DMS 273 (cell line): ENCODE measurements around the gene RHEBL1.

Experiments
- DNase-seq: peaks from one replicate; lab custom pipeline; 2025; ENCODE audit not compliant: unreplicated experiment; lab: John Stamatoyannopoulos, UW

RHEBL1 gene, protein sequence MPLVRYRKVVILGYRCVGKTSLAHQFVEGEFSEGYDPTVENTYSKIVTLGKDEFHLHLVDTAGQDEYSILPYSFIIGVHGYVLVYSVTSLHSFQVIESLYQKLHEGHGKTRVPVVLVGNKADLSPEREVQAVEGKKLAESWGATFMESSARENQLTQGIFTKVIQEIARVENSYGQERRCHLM

DNA sequence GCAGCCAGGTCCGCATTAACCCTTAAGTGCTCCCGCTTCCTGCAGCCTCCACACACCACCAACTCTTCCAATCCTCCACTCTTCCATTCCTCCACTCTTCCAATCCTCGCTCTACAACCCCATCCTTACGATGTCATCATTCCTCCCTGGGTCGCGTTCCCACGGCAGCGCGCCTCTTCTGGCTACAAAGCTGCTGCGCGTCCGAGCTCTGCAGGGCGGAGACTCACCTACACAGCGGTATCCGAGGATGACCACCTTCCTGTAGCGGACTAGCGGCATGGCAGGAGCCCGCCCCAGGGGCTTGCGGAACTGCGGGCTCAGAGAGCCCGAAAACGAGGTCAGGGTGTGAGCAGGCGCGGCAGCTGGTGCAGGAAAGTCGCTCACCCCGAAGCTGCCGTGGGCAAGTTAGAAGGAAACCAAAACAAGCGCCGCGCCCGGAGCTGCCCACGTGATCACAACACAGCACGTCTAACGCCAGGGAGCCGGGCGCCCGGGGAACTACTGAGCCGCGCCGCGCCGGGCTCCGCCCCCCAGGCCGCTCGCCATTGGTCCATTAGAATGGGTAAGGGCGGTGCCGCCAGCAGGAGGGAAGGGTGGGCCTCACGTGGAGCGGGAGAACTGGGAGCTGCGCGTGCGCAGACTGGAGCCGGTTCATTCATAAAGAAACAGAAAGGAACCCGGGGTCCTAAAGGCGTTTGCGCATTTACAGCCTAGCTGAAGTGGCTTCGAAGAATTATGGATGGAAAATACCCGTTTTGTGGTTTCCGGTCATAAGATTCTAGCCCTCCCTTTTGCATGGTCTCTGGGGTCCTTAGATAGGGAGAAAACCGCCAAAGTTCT is at the start of gene RHEBL1:
TSS of gene RHEBL1 (minus strand) at position 473 of the 840 bp plus-strand sequence. CDS start at position 279, 194 bp downstream.
- peak; percentile 98 for DNase-seq

GRCh38 chr12:49111206-49111605 is 41.4 kb upstream of the RHEBL1 start:
- DNase-seq, result no peak

DNA sequence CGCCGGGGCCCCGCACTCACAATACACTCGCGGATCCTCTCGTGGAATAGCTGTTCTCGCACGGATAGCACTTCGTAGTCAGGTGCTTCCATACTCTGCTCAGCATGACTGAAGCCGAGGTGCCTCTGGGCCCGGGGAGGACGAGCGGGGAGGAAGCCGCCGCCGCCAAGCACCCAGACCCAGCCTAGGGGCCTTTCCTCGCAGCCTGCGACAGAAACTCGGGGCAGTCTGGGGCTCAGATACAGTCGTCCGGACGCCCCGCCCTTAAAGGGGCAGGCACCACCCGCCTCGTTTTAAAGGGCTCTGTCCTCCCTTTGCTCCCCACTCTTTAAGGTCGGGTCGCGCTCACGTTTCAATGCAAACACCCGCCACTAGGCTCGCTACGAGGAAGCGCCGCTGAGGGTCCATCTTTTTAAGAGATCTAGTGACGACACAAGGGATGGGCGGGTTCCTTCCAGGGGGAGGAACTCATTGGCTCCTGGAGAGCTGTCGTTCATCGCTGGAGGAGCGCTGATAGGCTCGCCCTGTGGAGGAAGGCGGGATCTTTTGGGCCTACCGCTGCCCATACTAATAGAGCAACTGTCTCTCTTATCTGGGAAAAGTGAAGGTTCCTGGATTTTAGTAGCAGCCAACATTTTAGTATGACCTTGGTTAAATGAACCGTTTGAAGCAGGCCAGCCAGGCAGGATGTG is 40.8 kb upstream of the RHEBL1 start, which contains the start of gene LMBR1L:
TSS of gene LMBR1L (minus strand) at position 384 of the 692 bp plus-strand sequence. CDS start at position 92, 292 bp downstream.
- peak; percentile 97 for DNase-seq

DNA sequence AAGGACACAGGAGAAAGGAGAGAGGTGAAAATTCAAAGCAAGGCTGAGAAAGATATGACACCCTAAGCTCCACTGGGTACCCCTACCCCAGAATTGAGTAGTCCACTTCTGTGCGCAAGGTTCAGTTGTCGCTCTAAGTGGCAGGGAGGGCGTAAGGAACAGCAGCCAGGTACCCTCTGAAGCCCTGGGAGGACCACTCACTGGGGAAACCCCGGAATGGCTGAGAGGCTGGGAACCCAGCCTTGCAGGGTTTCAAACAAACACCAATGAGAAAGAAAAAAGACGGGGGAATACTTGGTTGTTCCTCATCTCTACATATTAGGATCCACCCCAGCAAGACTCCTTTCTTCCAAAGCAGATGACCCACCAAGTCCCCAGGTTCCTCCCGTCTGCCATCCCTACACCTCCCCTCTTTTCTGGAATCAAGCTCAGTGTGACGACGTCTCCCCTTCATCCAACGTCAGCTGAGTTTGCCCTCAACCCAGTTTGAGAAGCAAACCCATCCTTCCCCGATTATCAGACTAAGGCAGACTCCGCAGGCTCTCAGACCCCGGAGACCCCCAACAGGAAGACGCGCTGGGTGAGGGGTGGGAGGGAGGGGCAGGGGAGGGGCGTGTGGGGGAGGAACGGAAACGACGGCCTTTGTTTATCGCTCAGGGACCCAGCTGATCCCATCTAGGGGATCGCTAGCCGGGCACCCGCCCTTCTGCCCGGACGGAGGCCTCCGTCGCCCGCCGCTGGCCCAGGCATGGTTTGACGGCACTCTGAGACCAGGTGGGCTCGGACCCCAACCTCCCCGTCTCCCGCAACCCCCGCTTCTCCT is 40.1 kb upstream of the RHEBL1 start:
- DNase-seq, result peak; percentile 27

GRCh38 chr12:49108958-49109404 is 39.2 kb upstream of the RHEBL1 start:
- no peak for DNase-seq

DNA sequence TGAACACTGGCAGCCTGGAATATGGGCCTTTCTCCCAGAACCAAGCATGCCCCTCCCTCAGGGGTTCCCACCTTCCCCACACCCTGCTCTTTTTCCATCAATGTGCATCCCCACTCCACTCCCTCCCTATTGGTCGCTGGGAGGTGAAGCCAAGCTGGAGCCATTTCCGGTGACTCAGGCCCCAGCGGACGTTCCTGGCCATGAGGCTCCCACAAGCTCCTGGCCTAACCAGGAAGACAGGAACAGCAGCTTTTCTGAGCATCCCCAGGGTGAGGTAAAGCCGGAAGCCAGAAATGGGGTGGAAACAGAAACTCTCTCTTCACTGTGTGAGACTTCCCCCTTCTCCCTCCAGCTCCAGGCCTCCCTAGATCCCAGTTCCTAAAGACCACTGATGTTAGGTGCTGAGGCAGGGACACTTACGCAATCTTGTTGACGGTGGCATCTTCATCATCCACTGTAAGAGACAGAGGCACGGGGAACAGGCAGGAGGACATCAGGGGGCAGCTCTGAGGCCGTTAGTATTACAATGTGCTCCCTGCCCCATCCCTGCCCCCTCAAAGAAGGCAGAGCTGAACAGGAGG is 35.8 kb upstream of the RHEBL1 start:
- no peak for DNase-seq

GRCh38 chr12:49104822-49105221 is 35.0 kb upstream of the RHEBL1 start:
- DNase-seq, result no peak

DNA sequence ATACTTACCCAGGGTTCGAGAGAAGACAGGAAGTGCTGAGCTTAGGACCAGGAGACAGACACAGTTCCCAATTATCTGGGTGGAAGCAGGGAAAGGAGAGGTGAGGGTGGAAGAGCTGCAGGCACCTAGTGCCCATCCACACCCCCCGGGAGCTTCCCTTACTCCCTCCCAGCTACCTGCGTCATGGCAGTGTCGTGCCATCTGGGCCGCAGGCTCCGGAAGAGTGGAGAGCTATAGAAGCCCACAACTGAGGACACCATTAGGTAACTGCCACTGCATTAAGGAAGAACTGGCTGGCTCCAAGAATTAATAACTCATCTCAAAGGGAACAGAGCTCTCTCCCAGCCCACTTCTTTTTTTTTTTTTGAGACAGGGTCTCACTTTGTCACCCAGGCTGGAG is 30.6 kb upstream of the RHEBL1 start:
- no peak for DNase-seq

- no peak for DNase-seq
These were observed 28.9 kb upstream of the RHEBL1 start for GRCh38 chr12:49098703-49099102.

- DNase-seq, result peak; percentile 69
These were observed 28.3 kb upstream of the RHEBL1 start for GRCh38 chr12:49098035-49098451.

DNA sequence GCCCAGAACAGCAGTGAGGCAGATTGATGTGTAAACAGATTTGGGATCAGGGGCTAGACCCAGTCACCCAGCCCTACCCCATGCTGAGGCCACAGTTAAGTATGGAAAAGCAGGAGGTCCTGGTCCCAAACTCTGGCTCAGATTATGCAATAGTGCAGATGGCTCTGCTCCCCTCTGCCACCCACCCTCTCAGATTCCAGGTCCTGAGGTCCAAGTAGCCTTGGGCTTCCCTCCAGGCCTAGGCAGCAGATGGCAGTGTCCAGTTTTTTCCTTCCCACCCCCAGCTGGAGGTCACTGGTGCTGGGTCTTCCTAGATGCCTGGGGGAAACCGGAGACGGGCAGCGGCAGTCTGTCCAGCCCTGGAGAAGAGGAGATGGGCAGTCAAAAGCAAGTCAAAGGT is 27.6 kb upstream of the RHEBL1 start:
- DNase-seq, result no peak

DNA sequence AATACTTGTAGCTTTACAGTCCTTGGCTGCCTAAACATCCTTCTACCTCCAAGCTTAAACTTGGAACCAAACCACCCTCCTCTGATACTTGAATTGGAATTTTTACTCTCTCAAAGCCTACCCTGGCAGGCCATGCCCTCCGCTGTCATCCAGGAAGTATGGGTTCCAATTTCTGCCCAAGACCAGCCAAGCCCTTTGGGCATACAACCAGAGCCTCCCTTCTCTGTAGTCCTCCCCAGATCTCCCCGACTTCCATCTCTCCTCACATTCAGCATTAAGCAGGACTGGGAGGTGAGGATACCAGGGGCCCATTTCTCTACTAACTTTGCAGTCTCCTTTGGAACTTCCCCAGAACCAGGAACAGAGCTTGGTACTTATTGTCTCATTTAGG is 25.2 kb upstream of the RHEBL1 start:
- DNase-seq, result no peak

DNA sequence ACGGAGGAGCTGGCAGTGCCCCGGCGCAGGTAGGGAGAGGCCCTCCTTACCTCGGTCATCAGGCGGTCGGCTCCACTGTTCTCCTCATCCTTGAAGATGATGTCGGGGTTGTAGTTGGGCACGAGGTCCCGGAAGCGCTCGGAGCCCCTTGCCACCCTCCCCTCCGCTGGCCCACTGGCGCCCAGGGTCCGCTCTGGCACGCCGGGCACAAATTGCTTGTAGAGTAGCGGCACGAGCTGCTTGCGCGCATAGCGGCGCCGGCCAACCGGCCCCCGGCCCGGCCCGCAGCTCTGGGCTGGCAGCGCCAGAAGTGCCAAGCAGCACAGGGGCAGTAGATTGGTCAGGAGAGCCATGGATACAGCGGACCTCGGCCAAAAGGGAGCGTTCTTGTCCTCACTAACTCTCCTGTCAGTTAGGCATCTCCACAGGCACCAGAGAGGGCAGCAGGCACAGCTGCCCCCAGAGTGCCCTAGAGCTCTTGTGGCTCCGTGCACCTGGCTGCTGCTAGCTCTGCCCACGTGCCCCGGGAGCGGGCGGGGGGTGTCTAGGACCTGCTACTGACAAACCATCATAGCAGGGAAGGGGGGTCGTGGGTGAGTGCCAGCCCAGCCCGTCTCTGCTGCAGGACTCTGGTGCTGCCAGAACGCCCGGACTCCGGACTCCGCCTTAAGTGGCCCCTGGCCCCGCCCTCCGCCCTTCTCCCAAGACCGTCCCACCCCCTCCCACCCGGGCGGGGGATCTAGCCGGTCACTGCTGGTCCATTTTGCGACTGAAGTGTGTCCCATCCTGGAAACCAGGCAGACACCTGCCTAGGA is 24.6 kb upstream of the RHEBL1 start, which contains the start of gene DHH:
TSS of gene DHH (minus strand) at position 642 of the 815 bp plus-strand sequence. CDS start at position 353, 289 bp downstream.
- peak; percentile 61 for DNase-seq

DNA sequence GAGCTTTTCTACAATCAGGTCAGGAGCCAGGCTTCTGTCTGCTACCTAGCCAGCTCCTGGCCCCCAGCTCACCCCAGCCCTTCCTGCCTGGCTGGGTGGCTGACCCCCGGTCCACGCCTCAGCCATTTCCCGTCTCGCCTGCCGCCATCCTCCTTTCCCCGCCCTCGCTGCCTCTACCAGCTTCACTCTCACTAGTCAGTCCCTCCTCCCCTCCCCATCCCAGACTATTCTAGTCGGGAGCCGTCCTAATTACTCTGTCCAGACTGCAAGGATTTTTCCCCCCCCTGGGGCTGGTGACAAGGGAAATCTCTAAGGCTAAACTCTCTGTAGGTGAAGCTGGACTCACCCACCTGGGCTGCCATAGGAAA is 24.0 kb upstream of the RHEBL1 start:
- peak; percentile 23 for DNase-seq

GRCh38 chr12:49092816-49093406 is 23.1 kb upstream of the RHEBL1 start:
- DNase-seq, result no peak

- DNase-seq, result peak; percentile 72
These were observed 22.5 kb upstream of the RHEBL1 start for GRCh38 chr12:49092086-49092815.

GRCh38 chr12:49091836-49092085 is 22.0 kb upstream of the RHEBL1 start:
- no peak for DNase-seq

DNA sequence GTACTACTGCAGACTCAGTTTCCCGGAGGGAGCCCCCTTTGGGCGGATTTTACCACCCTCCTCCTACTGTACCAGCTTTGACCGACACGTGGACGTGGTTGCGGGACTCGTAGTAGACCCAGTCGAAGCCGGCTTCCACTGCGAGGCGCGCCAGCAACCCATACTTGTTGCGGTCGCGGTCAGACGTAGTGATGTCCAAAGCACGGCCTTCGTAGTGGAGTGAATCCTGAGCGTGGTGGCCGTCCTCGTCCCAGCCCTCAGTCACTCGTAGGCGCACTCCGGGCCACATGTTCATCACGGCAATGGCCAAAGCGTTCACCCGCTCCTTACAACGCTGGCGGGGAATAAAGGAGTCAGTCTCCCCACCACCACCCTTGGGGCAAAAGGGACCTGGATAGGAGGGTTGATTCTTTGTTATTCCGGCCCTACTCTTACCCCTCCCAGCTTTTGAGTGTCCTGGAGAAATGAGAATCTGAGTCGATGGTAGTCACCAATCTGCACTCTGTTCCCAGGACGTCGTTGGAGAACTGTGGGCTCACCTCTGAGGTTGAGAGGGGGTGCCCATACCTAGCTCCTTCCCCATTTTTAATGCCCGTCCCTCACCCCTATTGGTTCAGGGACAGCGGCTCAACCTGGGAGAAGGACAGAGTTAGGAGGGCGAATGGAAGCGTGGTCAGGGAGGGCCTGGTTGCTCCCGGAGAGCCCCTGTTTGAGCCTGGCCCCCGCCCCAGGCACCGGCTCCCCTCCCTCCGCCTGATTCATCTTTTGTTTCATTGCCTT is 21.5 kb upstream of the RHEBL1 start:
- no peak for DNase-seq
